Tibial nerve (tissue), 4 donors: ENCODE results near the gene BCL2L13. TPM values are rescaled to one million over a fixed set of nuclear protein-coding genes. Genes with fewer than 3 reads are reported as not detected.

ENCODE experiments used
- DNase-seq, 2 donors: peaks; one replicate each; pipeline ENCODE4 v3.0.0-alpha.2; 2019; ENCODE audit warnings: low spot score in 2 of 2
- H3K27ac ChIP-seq, 4 donors: fragments of 200-600 bp; sonication (generic) in 3 of 4; one replicate each; pipeline ENCODE4 v1.5.1; 2017 to 2019; ENCODE audit warnings: mild to moderate bottlenecking in 1 of 4
- H3K27me3 ChIP-seq, 2 donors: fragments of 200-600 bp; sonication (generic) in 1 of 2; one replicate each; pipeline versions ENCODE4 v1.5.1 to v1.6.0; 2017 to 2019
- H3K36me3 ChIP-seq, 3 donors: fragments of 200-600 bp; sonication (generic); one replicate each; pipeline ENCODE4 v1.5.1; 2018 to 2019
- H3K4me1 ChIP-seq, 4 donors: fragments of 200-600 bp; sonication (generic) in 3 of 4; one replicate each; pipeline ENCODE4 v1.5.1; 2017 to 2019
- H3K4me3 ChIP-seq, 4 donors: fragments of 200-600 bp; sonication (generic) in 3 of 4; one replicate each; pipeline ENCODE4 v1.5.1; 2017 to 2019; ENCODE audit warnings: mild to moderate bottlenecking in 1 of 4, moderate library complexity in 1 of 4
- H3K9me3 ChIP-seq, 4 donors: fragments of 200-600 bp; sonication (generic) in 3 of 4; one replicate each; pipeline ENCODE4 v1.5.1; 2017 to 2019
- CTCF ChIP-seq, 5 experiments: fragments of 200-600 bp in 3 of 5; fragments of 450-650 bp in 2 of 5; sonication (generic) in 3 of 5; IDR thresholded peaks; one replicate each; pipeline ENCODE4 v1.5.1; 2016 to 2019; ENCODE audit warnings: antibody characterized with exemption in 5 of 5, mild to moderate bottlenecking in 3 of 5, moderate library complexity in 2 of 5
- EP300 ChIP-seq, 2 donors: sonication (generic); formaldehyde crosslinking; IDR thresholded peaks; one replicate each; pipeline ENCODE4 v1.6.1; 2017; ENCODE audit warnings: antibody characterized with exemption in 2 of 2, mild to moderate bottlenecking in 1 of 2
- POLR2A ChIP-seq, 2 donors: fragments of 450-650 bp; IDR thresholded peaks; one replicate each; pipeline ENCODE4 v1.6.1; 2017; ENCODE audit warnings: antibody characterized with exemption in 2 of 2, mild to moderate bottlenecking in 2 of 2, moderate library complexity in 2 of 2
- WGBS, 2 donors: methylation state at CpG; one replicate each; pipeline ENCODE4 v1.1.5; 2018; 5-methylcytosine and 5-hydroxymethylcytosine counted together
- total RNA-seq, 4 donors: library from RNA; depleted of rRNA; stranded (reverse); fragments of >200 nt; gene quantifications; one replicate each; pipeline ENCODE4 v1.1.0, GENCODE V29; 2016

BCL2L13 gene
- total RNA-seq, 4 donors from 2014 or later = 47.4 to 74.7 (median 60.9) TPM

GRCh38 chr22:17725500-17725796 is 86.9 kb downstream of the BCL2L13 start:
- TF ChIP-seq CTCF (IDR thresholded peaks at IDR 0.05) (no peak), POLR2A (IDR thresholded peaks at IDR 0.05) (no peak), EP300 (IDR thresholded peaks at IDR 0.05) (no peak)
- DNase-seq = no peak
- H3K4me3 ChIP-seq = no peak overlapping the region
- peaks cover 0 to 40% (median 0%) of the 10 kb centered on the region in 3 donors for H3K36me3 ChIP-seq
- H3K4me1 ChIP-seq = peaks cover 0 to 22% (median 4%) of the 10 kb centered on the region in 4 donors
- H3K27me3 ChIP-seq = no peaks in the 10 kb centered on the region
- peak overlapping the region in 2 of 4 donors; percentile 20 to 46 for H3K27ac ChIP-seq
- H3K9me3 ChIP-seq = no peaks in the 10 kb centered on the region

DNA sequence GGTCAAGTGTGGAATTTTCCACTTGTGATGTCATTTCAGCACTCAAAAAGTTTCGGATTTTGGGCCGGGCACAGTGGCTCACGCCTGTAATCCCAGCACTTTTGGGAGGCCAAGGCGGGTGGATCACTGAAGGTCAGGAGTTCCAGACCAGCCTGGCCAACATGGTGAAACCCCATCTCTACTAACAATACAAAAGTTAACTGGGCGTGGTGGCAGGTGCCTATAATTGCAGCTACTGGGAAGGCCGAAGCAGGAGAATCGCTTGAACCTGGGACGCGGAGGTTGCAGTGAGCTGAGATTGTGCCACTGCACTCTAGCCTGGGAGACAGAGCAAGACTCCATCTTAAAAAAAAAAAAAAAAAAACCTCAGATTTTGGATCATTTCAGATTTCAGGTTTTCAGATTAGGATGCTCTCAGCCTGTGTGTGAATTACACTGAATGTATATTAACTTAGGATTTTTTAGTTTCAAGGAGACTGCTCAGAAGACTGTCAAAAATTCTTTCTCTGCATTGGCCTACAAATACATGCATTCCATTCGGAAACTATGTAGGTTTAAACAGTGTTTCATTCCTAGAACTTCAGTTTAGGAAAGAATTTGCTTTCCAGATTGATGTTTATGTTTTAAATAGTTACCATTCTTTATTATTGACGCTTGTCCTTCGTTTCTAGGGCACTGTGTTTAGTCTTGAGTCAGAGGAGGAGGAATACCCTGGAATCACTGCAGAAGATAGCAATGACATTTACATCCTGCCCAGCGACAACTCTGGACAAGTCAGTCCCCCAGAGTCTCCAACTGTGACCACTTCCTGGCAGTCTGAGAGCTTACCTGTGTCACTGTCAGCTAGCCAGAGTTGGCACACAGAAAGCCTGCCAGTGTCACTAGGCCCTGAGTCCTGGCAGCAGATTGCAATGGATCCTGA is 87.7 kb downstream of the BCL2L13 start:
- no peak for DNase-seq
- Histone ChIP-seq H3K9me3 (no peaks in the 10 kb centered on the region), H3K27me3 (no peaks in the 10 kb centered on the region), H3K4me1 (peaks cover 0 to 22% (median 4%) of the 10 kb centered on the region in 4 donors), H3K4me3 (no peak overlapping the region), H3K27ac (no peak overlapping the region), H3K36me3 (peaks cover 0 to 48% (median 0%) of the 10 kb centered on the region in 3 donors)
- WGBS, 2 donors = 71% methylated on average over 13 of the region's 13 CpGs
- TF ChIP-seq CTCF (IDR thresholded peaks at IDR 0.05) (no peak), POLR2A (IDR thresholded peaks at IDR 0.05) (no peak), EP300 (IDR thresholded peaks at IDR 0.05) (no peak)

DNA sequence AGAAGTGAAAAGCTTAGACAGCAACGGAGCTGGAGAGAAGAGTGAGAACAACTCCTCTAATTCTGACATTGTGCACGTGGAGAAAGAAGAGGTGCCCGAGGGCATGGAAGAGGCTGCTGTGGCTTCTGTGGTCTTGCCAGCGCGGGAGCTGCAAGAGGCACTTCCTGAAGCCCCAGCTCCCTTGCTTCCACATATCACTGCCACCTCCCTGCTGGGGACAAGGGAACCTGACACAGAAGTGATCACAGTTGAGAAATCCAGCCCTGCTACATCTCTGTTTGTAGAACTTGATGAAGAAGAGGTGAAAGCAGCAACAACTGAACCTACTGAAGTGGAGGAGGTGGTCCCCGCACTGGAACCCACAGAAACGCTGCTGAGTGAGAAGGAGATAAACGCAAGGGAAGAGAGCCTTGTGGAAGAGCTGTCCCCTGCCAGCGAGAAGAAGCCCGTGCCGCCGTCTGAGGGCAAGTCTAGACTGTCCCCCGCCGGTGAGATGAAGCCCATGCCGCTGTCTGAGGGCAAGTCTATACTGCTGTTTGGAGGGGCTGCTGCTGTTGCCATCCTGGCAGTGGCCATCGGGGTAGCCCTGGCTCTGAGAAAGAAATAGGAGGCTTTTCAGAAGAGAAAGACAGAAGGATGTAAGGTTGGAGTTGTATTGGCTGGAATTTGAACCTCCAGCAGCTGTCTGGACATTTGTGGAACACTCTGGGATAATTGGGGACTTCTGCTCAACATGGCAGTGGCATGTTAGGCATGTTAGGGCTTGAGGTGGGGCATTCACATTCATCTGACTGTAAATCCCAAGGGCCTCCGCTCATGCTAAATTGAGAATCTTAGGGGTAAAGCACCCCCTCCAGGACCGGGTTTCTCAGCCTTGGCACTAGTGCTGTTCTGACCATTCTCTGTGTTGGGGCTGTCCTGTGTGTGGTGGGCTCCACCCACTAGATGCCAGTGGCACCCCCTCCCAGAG is 88.7 kb downstream of the BCL2L13 start:
- H3K36me3 ChIP-seq = peaks cover 0 to 58% (median 0%) of the 10 kb centered on the region in 3 donors
- DNase-seq = no peak
- H3K4me3 ChIP-seq = no peak overlapping the region
- WGBS, 2 donors = 86 to 88% methylated on average over 18 of the region's 18 CpGs
- TF ChIP-seq EP300 (IDR thresholded peaks at IDR 0.05) (no peak), CTCF (IDR thresholded peaks at IDR 0.05) (no peak), POLR2A (IDR thresholded peaks at IDR 0.05) (no peak)
- no peak overlapping the region for H3K27ac ChIP-seq
- no peaks in the 10 kb centered on the region for H3K9me3 ChIP-seq
- H3K4me1 ChIP-seq = peaks cover 0 to 22% (median 4%) of the 10 kb centered on the region in 4 donors
- no peaks in the 10 kb centered on the region for H3K27me3 ChIP-seq

- 82 to 92% methylated on average over 8 of the region's 8 CpGs for WGBS, 2 donors
- TF ChIP-seq POLR2A (IDR thresholded peaks at IDR 0.05) (no peak), EP300 (IDR thresholded peaks at IDR 0.05) (no peak), CTCF (IDR thresholded peaks at IDR 0.05) (no peak)
- no peaks in the 10 kb centered on the region for H3K9me3 ChIP-seq
- no peak overlapping the region for H3K4me3 ChIP-seq
- H3K27ac ChIP-seq = no peak overlapping the region
- H3K36me3 ChIP-seq = peaks cover 0 to 73% (median 0%) of the 10 kb centered on the region in 3 donors
- no peak for DNase-seq
- H3K27me3 ChIP-seq = no peaks in the 10 kb centered on the region
- peaks cover 0 to 22% (median 4%) of the 10 kb centered on the region in 4 donors for H3K4me1 ChIP-seq
These were observed 90.2 kb downstream of the BCL2L13 start for GRCh38 chr22:17728786-17729185.
